ENCODE data around the gene RNMT.
A peak's percentile ranks its signal among the peaks of the same experiment; 100 is the strongest.

RNMT gene

GRCh38 chr18:13809531-13810255, 83.2 kb downstream of the RNMT start:
- no peak for FAIRE-seq
- DNase-seq (ENCODE audit: insufficient read length, low spot score): no peak
- TF ChIP-seq POLR2A (IDR thresholded peaks at IDR 0.05; ENCODE audit: low read depth, low read length) (no peak), POU2F2 (IDR thresholded peaks at IDR 0.05; ENCODE audit: low read depth, low read length) (no peak), POLR2AphosphoS5 (IDR thresholded peaks at IDR 0.05; ENCODE audit: low read depth, low read length) (no peak), PAX5 (IDR thresholded peaks at IDR 0.05; ENCODE audit: insufficient read depth, low read length, severe bottlenecking) (no peak), SPI1 (IDR thresholded peaks at IDR 0.05; ENCODE audit: low read depth, low read length) (no peak), TAF1 (IDR thresholded peaks at IDR 0.05; ENCODE audit: low read depth, low read length) (no peak)

- FAIRE-seq (no peak), DNase-seq (ENCODE audit: insufficient read length, low spot score) (no peak)
- TF ChIP-seq SPI1 (IDR thresholded peaks at IDR 0.05; ENCODE audit: low read depth, low read length): no peak
- no peak for TF ChIP-seq PAX5 (IDR thresholded peaks at IDR 0.05; ENCODE audit: insufficient read depth, low read length, severe bottlenecking)
- TF ChIP-seq POLR2AphosphoS5 (IDR thresholded peaks at IDR 0.05; ENCODE audit: low read depth, low read length): no peak
- TF ChIP-seq POU2F2 (IDR thresholded peaks at IDR 0.05; ENCODE audit: low read depth, low read length): no peak
- no peak for TF ChIP-seq POLR2A (IDR thresholded peaks at IDR 0.05; ENCODE audit: low read depth, low read length)
- no peak for TF ChIP-seq TAF1 (IDR thresholded peaks at IDR 0.05; ENCODE audit: low read depth, low read length)
Observed at GRCh38 chr18:13810950-13811485, 84.5 kb downstream of the RNMT start.

DNA sequence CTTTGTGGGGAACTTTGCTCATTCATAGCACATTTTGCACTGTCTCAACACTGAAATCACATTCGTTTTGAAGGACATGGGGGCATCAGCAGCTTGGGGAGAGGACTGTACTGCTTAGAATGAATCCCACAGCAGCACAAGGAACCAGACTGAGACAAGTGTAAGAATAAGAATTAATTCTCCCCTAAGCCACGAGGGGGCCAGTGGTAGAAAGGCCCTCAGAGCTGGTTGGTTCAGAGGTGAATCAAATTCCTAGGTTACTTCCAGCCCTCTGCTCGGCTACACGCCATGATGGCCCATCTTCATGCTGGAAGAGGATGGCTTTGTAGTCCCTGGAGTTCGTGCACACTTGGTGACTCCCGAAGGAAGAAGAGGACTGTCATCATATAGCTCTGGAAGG, 85.5 kb downstream of the RNMT start:
- FAIRE-seq (no peak), DNase-seq (ENCODE audit: insufficient read length, low spot score) (no peak)
- no peak for TF ChIP-seq TAF1 (IDR thresholded peaks at IDR 0.05; ENCODE audit: low read depth, low read length)

GRCh38 chr18:13813271-13813849, 86.9 kb downstream of the RNMT start:
- TF ChIP-seq PAX5 (IDR thresholded peaks at IDR 0.05; ENCODE audit: insufficient read depth, low read length, severe bottlenecking) (no peak), TAF1 (IDR thresholded peaks at IDR 0.05; ENCODE audit: low read depth, low read length) (no peak), POLR2AphosphoS5 (IDR thresholded peaks at IDR 0.05; ENCODE audit: low read depth, low read length) (no peak)
- DNase-seq (ENCODE audit: insufficient read length, low spot score): peak; percentile 53
- FAIRE-seq: peak; percentile 54

Measured in GM12891 (cell line).